Esophagus muscularis mucosa (tissue), 4 donors: ENCODE data around the gene C6orf89. TPM values are rescaled to one million over a fixed set of nuclear protein-coding genes. Genes with fewer than 3 reads are reported as not detected.
A peak's percentile ranks its signal among the peaks of the same experiment; 100 is the strongest.

Source experiments
- DNase-seq: peaks from one replicate; pipeline ENCODE4 v3.0.0-alpha.2; 2017; ENCODE audit errors: extremely low spot score
- H3K27ac ChIP-seq, 4 donors: fragments of 200-600 bp; sonication (generic); replicated peaks in 1 of 4; 1 replicate in 3 of 4; 2 replicates in 1 of 4; pipeline ENCODE4 v1.5.1; 2016 to 2019; ENCODE audit warnings: mild to moderate bottlenecking in 1 of 4
- H3K27me3 ChIP-seq, 4 donors: fragments of 200-600 bp; sonication (generic); one replicate each; pipeline versions ENCODE4 v1.5.1 to v1.6.0; 2016 to 2019
- H3K36me3 ChIP-seq, 4 donors: fragments of 200-600 bp; sonication (generic); one replicate each; pipeline ENCODE4 v1.5.1; 2016 to 2019
- H3K4me1 ChIP-seq, 4 donors: fragments of 200-600 bp; sonication (generic); one replicate each; pipeline ENCODE4 v1.5.1; 2016 to 2019
- H3K4me3 ChIP-seq, 4 donors: fragments of 200-600 bp; sonication (generic); 1 replicate in 2 of 4; 2 replicates in 2 of 4; pipeline ENCODE4 v1.5.1; 2016 to 2019; ENCODE audit warnings: mild to moderate bottlenecking in 4 of 4, moderate library complexity in 1 of 4
- H3K9me3 ChIP-seq, 4 donors: fragments of 200-600 bp; sonication (generic); 1 replicate in 3 of 4; 2 replicates in 1 of 4; pipeline ENCODE4 v1.5.1; 2016 to 2019
- EP300 ChIP-seq: sonication (generic); formaldehyde crosslinking; IDR thresholded peaks from one replicate; pipeline ENCODE4 v1.6.1; 2017; ENCODE audit warnings: antibody characterized with exemption
- POLR2A ChIP-seq: fragments of 450-650 bp; IDR thresholded peaks from one replicate; pipeline ENCODE4 v1.6.1; 2017; ENCODE audit warnings: antibody characterized with exemption, moderate library complexity, mild to moderate bottlenecking, low read depth
- POLR2AphosphoS5 ChIP-seq, 2 donors: sonication (generic); formaldehyde crosslinking; IDR thresholded peaks; one replicate each; pipeline ENCODE4 v1.6.1; 2017; ENCODE audit warnings: antibody characterized with exemption in 2 of 2
- WGBS: methylation state at CpG from one replicate; pipeline ENCODE4 v1.1.5; 2018; 5-methylcytosine and 5-hydroxymethylcytosine counted together
- intact Hi-C: fragments of 100-400 bp; cut with DNase I; formaldehyde crosslinking; loops from one replicate; pipeline ENCODE4 v1.15.1; 2023
- total RNA-seq, 4 donors: library from RNA; depleted of rRNA; stranded (reverse); fragments of >200 nt; gene quantifications; one replicate each; pipeline versions ENCODE4 v1.1.0 to v1.2.1, GENCODE V29; 2016
- TF ChIP-seq, protein P1 (sequence below), 3 experiments: fragments of 200-600 bp in 2 of 3; fragments of 450-650 bp in 1 of 3; sonication (generic) in 2 of 3; IDR thresholded peaks; one replicate each; pipeline ENCODE4 v1.5.1; 2017 to 2019; ENCODE audit warnings: antibody characterized with exemption in 3 of 3, mild to moderate bottlenecking in 2 of 3, moderate library complexity in 1 of 3

C6orf89 gene
- total RNA-seq, 4 donors from 2014 or later, result 56.5 to 66.2 (median 59.0) TPM

DNA sequence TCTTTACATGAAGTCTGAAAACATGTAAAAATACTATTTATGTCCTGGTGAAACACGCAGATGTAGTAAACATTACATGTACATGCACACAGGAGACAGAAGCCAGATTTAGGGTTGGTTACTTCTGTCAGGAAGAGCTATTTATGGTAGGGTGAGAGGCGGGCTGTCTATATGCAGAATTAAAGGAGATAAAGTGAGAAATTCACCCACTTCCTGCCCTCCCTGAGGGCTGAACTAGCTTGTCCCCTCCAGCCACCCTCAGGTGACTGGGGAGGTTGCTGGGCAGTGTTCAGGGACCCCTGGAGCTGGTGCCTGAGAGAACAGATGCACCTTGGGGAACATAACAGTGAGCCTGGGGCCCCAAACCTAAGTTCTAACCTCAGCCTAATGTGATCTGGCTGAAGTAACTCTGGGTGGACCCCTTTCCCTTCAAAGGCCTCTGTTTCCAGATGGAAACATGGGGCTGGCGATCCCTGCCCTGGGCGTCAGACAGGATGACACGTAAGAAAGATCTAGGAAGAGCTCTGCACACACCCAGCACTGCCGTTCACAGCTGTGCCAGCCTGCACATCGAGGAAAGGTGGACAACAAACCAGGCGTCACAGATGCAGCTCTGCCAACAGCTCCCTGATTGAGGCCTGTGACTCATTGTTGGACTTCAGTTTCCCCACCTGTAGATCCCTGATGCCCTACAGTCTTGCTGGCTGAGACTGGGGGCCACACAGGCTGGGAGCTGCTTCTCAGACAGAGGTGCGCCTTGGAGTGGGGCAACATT, 70.1 kb downstream of the C6orf89 start:
- Histone ChIP-seq H3K27ac (peak overlapping the region in 2 of 4 donors; percentile 40 to 43), H3K4me1 (peaks cover 0 to 10% (median 0%) of the 10 kb centered on the region in 4 donors), H3K9me3 (no peaks in the 10 kb centered on the region), H3K4me3 (peak overlapping the region in 3 of 4 donors; percentile 5 to 44 (median 8)), H3K36me3 (no peaks in the 10 kb centered on the region), H3K27me3 (no peaks in the 10 kb centered on the region)
- TF ChIP-seq EP300, result no peak
- no peak for TF ChIP-seq POLR2A
- TF ChIP-seq POLR2AphosphoS5 (IDR thresholded peaks at IDR 0.05), result no peak
- TF ChIP-seq, protein P1, sequence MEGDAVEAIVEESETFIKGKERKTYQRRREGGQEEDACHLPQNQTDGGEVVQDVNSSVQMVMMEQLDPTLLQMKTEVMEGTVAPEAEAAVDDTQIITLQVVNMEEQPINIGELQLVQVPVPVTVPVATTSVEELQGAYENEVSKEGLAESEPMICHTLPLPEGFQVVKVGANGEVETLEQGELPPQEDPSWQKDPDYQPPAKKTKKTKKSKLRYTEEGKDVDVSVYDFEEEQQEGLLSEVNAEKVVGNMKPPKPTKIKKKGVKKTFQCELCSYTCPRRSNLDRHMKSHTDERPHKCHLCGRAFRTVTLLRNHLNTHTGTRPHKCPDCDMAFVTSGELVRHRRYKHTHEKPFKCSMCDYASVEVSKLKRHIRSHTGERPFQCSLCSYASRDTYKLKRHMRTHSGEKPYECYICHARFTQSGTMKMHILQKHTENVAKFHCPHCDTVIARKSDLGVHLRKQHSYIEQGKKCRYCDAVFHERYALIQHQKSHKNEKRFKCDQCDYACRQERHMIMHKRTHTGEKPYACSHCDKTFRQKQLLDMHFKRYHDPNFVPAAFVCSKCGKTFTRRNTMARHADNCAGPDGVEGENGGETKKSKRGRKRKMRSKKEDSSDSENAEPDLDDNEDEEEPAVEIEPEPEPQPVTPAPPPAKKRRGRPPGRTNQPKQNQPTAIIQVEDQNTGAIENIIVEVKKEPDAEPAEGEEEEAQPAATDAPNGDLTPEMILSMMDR (IDR thresholded peaks at IDR 0.05), result no peak
- intact Hi-C loops, result no loop called here
- 77% methylated on average over 8 of the region's 9 CpGs for WGBS
- no peak for DNase-seq

DNA sequence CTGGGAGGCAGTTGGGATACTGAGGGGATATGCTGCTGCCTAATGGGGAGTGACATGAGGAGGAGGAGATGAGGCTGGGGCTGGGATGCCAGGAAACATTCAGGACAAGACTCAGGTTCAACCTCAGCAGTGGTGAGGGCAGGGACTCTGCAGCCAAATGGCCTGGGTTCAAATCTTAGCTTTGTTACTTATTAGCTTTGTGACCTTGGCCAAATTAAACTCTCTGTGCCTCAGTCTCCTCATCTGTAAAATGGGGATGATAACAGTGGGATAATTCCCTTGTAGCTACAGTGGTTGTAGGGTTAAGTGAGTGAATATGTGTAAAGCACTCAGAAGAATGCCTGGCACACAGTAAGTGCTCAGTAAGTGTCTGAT, 70.7 kb downstream of the C6orf89 start:
- intact Hi-C loops, result no loop called here
- TF ChIP-seq EP300 (no peak), POLR2A (no peak), POLR2AphosphoS5 (IDR thresholded peaks at IDR 0.05) (no peak)
- TF ChIP-seq, protein P1 (IDR thresholded peaks at IDR 0.05), result no peak
- no peak overlapping the region for H3K27ac ChIP-seq
- H3K27me3 ChIP-seq, result no peaks in the 10 kb centered on the region
- H3K4me3 ChIP-seq, result peak overlapping the region in 3 of 4 donors; percentile 5 to 44 (median 8)
- peaks cover 0 to 13% (median 0%) of the 10 kb centered on the region in 4 donors for H3K4me1 ChIP-seq
- no peaks in the 10 kb centered on the region for H3K9me3 ChIP-seq
- no peaks in the 10 kb centered on the region for H3K36me3 ChIP-seq
- no peak for DNase-seq

DNA sequence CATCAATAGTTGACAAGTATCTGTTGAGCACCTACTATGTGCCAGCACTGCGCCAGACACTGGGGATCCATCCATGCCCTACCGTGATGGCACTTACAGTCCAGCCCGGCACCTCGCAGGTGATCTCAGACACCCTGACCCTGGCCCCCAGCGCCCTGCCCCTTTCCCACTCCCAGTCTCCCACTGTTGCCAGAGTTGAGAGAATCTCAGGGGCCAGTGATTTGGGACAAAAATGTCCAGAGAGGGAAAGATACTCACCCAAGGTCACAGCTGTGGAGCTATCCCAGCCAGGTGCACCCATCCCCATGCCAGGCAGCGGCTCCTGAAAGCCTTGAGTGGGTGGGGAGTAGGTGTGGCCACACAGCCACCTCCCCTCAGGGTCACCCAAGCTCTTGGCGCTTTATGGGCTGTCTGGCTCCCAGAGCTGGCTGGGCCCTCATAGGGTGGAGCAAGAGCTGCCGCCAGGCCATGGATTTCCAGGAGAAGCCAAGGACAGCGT, 72.1 kb downstream of the C6orf89 start:
- 86% methylated on average over 6 of the region's 9 CpGs for WGBS
- H3K27me3 ChIP-seq, result no peaks in the 10 kb centered on the region
- H3K27ac ChIP-seq, result no peak overlapping the region
- intact Hi-C loops, result no loop called here
- no peak for DNase-seq
- TF ChIP-seq POLR2AphosphoS5 (IDR thresholded peaks at IDR 0.05), result no peak
- no peak for TF ChIP-seq EP300
- no peak for TF ChIP-seq POLR2A
- TF ChIP-seq, protein P1 (IDR thresholded peaks at IDR 0.05), result no peak
- no peaks in the 10 kb centered on the region for H3K36me3 ChIP-seq
- H3K4me1 ChIP-seq, result peaks cover 0 to 13% (median 0%) of the 10 kb centered on the region in 4 donors
- H3K4me3 ChIP-seq, result peak overlapping the region in 1 of 4 donors; percentile 10
- no peaks in the 10 kb centered on the region for H3K9me3 ChIP-seq

DNA sequence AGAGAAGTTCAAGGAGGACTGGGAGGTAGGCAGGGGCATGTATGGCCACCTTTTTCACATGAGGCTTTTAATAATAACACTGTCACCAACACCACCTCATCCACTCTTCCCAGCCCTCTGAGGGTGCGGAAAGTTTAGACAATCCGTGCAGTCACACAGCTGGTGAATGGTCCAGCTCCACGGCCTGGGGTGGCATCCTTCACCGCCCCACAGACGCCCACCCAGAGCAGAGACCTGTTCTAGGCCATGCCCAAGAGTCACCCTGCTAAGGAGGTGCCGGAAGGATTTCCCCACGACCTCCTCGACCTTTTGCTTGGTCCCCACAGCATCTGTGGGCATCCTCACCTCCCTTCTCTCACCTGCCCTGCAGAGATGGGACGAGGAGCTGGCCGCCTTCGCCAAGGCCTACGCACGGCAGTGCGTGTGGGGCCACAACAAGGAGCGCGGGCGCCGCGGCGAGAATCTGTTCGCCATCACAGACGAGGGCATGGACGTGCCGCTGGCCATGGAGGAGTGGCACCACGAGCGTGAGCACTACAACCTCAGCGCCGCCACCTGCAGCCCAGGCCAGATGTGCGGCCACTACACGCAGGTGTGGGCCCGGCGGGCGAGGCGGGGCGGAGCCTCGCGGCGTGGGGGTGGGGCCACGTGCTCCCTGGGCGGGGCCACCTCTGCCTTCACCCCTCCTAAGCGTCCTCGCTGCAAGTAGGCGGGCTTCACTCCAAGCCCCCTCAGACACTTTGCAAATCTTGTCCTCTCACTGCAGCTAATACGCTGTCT, 73.2 kb downstream of the C6orf89 start:
- 79% methylated on average over 44 of the region's 44 CpGs for WGBS
- H3K4me1 ChIP-seq, result peaks cover 4 to 18% (median 10%) of the 10 kb centered on the region in 4 donors
- H3K27ac ChIP-seq, result no peak overlapping the region
- no peaks in the 10 kb centered on the region for H3K27me3 ChIP-seq
- no peaks in the 10 kb centered on the region for H3K36me3 ChIP-seq
- TF ChIP-seq POLR2A (no peak), EP300 (no peak), POLR2AphosphoS5 (IDR thresholded peaks at IDR 0.05) (no peak)
- TF ChIP-seq, protein P1 (IDR thresholded peaks at IDR 0.05), result no peak
- intact Hi-C loops, result no loop called here
- H3K9me3 ChIP-seq, result no peaks in the 10 kb centered on the region
- no peak overlapping the region for H3K4me3 ChIP-seq
- DNase-seq, result no peak
